ENCODE data around the gene NTF3. TPM values are rescaled to one million over a fixed set of nuclear protein-coding genes. Genes with fewer than 3 reads are reported as not detected.

The NTF3 gene
- total RNA-seq, 1 donor from 2014 or later, result 13.0 TPM

DNA sequence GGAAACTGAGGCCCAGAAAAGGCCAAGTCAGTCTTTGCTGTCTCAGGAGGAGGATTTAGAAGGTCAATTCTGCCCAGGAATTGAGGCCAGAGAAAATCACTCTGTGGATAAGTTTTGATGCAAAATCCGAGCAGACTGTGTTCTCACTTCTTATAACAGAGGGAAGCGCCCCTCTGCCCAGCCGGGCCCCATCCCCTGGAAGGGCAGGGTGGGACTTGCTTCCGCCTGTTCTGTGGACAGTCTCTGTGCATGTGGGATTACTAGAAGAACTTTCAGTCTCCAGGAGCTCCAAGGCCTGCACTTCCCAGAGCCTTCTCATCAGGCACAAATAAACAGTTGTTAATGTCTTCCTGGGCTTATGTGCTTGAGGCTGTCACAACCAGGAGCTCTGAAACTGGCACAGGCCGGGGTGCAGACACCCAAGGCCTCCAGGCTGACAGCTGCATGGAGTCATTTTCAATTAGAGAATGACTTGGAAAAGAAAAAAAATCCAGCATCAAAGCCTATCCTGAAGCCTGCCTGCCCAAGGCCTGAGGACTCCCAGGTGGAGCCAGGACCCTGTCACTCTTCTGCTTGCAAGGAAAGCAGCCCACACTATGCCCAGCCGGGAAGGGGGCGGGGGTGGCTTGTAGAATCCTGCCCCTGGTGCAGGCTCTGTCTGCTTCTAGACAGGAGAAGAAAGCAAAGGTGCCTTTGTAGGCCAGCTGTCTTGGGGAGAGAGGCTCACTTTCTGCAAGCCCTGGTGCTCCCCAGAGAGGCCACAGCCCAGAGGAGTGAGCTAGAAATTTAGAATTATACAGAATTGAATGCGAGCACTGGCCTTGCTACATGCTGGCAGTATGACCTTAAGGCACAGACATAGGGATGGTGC is 84.7 kb downstream of the NTF3 start:
- H3K36me3 Mint-ChIP-seq, result peaks cover 10% of the 10 kb centered on the region
- TF ChIP-seq, protein P1, sequence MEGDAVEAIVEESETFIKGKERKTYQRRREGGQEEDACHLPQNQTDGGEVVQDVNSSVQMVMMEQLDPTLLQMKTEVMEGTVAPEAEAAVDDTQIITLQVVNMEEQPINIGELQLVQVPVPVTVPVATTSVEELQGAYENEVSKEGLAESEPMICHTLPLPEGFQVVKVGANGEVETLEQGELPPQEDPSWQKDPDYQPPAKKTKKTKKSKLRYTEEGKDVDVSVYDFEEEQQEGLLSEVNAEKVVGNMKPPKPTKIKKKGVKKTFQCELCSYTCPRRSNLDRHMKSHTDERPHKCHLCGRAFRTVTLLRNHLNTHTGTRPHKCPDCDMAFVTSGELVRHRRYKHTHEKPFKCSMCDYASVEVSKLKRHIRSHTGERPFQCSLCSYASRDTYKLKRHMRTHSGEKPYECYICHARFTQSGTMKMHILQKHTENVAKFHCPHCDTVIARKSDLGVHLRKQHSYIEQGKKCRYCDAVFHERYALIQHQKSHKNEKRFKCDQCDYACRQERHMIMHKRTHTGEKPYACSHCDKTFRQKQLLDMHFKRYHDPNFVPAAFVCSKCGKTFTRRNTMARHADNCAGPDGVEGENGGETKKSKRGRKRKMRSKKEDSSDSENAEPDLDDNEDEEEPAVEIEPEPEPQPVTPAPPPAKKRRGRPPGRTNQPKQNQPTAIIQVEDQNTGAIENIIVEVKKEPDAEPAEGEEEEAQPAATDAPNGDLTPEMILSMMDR (conservative IDR thresholded peaks at IDR 0.05), result no peak
- peaks cover 5% of the 10 kb centered on the region for H3K4me1 Mint-ChIP-seq (ENCODE audit: unreplicated experiment)
- no peak overlapping the region for H3K4me3 Mint-ChIP-seq
- DNase-seq (ENCODE audit: extremely low spot score, unreplicated experiment), result no peak
- H3K27ac Mint-ChIP-seq, result no peak overlapping the region
- peaks cover 37% of the 10 kb centered on the region for H3K27me3 Mint-ChIP-seq
- H3K9me3 Mint-ChIP-seq, result no peaks in the 10 kb centered on the region

DNA sequence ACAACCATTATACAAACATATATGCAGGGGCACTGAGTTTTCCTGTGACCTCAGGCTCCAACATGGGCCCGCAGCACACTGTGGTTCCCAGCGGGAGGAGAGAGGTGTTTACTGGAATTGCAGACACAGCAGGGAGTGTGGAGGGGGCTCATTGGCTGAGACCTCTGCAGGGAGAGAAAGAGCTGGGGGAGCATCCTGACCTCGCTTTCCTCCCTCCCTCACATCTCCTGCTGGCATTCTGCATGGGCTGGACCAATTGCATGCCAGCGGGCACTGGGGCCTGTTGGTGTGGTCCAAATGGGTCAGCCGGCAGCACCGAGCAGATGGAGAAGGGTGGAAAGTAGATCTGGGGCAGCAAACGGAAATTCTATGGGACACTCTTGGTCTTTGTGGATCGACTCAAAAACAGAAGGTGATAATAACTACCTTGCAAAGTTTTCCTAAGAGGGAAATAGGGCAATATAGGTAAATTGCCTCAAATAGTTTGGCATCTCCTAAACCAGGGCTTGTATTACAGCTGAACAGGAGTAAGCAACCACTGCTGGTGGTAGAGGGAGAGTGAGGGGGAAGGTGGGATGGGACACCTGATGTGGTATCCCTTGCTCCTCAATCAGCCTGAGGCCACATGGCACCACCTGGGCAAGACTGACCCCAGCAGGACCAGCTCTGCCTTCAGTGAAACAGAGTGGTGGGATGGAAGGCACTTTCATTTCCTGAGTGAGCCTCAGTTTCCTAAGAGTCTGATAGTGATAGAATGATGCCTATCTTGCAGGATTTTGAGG is 86.9 kb downstream of the NTF3 start:
- TF ChIP-seq, protein P1 (conservative IDR thresholded peaks at IDR 0.05), result no peak
- Mint-ChIP-seq H3K4me1 (ENCODE audit: unreplicated experiment) (peaks cover 4% of the 10 kb centered on the region), H3K27ac (no peak overlapping the region), H3K9me3 (no peaks in the 10 kb centered on the region), H3K36me3 (peaks cover 10% of the 10 kb centered on the region), H3K27me3 (peaks cover 20% of the 10 kb centered on the region), H3K4me3 (no peak overlapping the region)
- no peak for DNase-seq (ENCODE audit: extremely low spot score, unreplicated experiment)

DNA sequence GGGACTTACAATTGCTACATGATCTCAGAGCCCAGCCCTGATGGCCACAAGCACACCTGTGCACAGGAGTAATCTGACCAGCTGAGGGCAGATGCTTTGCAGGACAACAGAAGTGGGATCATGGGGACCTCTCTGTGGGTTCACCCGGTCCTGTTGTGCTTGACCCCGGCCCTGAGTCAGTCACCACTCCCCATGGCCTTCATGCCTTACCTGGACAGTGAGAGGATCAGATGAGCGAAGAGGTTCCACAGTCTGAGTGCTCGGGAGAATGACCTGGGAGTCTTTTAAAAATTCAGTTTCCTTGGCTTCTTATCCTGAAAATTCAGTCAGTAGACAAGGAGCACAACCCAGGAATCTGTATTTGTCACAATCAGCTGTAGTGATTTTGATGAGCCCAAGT is 88.1 kb downstream of the NTF3 start:
- Mint-ChIP-seq H3K27ac (no peak overlapping the region), H3K4me1 (ENCODE audit: unreplicated experiment) (peaks cover 4% of the 10 kb centered on the region), H3K4me3 (no peak overlapping the region), H3K36me3 (peaks cover 5% of the 10 kb centered on the region), H3K9me3 (no peaks in the 10 kb centered on the region), H3K27me3 (peaks cover 12% of the 10 kb centered on the region)
- no peak for DNase-seq (ENCODE audit: extremely low spot score, unreplicated experiment)
- TF ChIP-seq, protein P1 (conservative IDR thresholded peaks at IDR 0.05), result no peak

DNA sequence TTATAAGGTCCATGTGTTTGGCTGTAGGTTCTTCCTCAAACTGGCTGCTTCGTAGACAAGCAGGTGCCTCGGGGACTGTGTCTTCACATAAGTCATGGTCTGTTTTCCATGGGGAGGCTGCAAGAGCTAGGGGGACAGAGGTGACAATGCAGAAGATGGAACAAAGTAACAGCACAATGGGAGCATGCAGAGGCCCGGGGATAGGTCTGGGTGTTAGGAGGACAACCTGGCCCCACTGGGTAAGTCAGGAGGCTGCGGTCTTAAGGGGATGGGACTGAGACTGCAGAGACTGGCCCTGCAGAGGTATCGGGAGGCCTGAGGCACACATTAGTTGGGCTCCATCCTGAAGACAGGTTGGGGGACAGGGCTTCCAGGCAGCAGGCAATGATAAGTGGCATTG is 88.9 kb downstream of the NTF3 start:
- peaks cover 7% of the 10 kb centered on the region for H3K27me3 Mint-ChIP-seq
- H3K4me3 Mint-ChIP-seq, result no peak overlapping the region
- H3K4me1 Mint-ChIP-seq (ENCODE audit: unreplicated experiment), result peaks cover 4% of the 10 kb centered on the region
- no peak overlapping the region for H3K27ac Mint-ChIP-seq
- TF ChIP-seq, protein P1 (conservative IDR thresholded peaks at IDR 0.05), result no peak
- H3K9me3 Mint-ChIP-seq, result no peaks in the 10 kb centered on the region
- H3K36me3 Mint-ChIP-seq, result no peaks in the 10 kb centered on the region
- no peak for DNase-seq (ENCODE audit: extremely low spot score, unreplicated experiment)

DNA sequence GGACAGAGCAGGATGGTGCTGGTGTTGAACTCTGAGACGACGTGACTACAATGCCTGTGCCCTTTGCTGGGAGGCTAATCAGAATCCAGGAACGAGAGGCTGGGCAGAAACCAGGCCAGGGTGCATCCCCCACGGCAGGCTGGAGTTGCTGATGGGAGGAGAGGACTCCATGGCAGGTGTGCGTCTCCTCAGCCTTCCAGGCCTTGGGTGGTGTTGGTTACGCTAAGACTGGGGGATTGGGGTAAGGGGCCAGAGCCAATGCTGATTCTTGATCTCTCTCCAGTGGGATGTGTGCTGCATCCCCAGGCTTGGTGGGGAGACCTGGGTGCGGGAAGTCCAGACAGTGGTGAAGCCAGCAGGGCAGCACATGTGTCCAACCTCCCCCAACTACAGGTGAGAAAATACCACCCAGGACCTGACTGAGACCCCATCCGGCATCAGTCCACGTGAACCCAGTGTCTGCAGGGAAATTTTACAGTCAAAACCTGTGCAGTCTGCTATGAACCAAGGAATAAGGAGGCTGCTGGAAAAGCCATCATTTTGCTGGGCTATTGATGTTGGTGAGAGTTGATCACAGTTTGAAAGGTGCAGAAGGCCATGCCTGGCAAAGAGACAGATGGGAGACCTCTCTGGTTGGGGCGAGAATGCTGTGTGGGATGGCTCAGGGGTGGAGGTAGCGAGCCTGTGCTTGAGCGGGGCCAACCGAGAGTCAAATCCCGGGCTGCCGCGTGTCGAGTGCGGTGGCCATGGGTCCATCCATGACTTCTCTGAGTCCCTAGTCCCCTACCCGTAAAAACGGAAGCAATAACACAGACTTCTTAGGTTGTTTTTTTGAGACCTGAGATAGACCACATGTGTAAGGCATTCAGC is 89.8 kb downstream of the NTF3 start:
- Mint-ChIP-seq H3K27ac (no peak overlapping the region), H3K4me3 (no peak overlapping the region), H3K36me3 (no peaks in the 10 kb centered on the region), H3K4me1 (ENCODE audit: unreplicated experiment) (peaks cover 4% of the 10 kb centered on the region), H3K27me3 (peaks cover 7% of the 10 kb centered on the region), H3K9me3 (no peaks in the 10 kb centered on the region)
- TF ChIP-seq, protein P1 (conservative IDR thresholded peaks at IDR 0.05), result no peak
- DNase-seq (ENCODE audit: extremely low spot score, unreplicated experiment), result no peak

Data from type B pancreatic cell (in vitro differentiated cells).